ENCODE data around the gene FAIM2. TPM values are rescaled to one million over a fixed set of nuclear protein-coding genes. Genes with fewer than 3 reads are reported as not detected.
A peak's percentile ranks its signal among the peaks of the same experiment; 100 is the strongest.

FAIM2 gene
- total and polyA plus RNA-seq, 9 of the 15 experiments (the other 6 are each of a cell fraction or from before 2014, with no cell fraction given), result 0.01 to 0.10 TPM; not detected in 7

DNA sequence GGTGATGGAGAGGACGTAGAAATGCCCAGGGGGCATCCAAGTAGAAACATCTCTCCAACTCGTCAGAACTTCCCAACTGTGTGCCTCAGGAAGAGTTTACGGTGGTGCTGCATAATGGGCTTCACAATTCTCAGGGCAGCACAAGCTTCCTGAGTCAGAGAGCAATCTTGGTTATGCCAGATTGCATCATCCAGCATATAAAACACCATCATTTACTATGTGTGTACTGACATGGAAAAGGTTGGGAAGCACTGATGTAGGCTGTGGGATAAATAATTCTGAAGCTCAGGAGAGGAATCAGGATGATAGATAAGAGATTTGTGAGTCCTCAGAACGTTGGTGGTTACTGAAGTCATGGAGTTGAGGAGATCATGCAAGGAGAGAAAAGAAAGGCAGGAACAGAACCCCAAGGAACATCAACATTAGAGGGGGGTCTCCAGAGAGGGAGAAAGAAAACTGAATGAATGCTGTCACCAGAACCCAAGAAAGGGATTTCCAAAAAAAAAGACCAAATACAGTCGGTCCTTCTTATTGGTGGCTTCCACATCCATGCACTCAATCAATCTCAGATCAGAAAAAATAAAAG, 70.8 kb downstream of the FAIM2 start (continued):
- TF ChIP-seq, protein P1, sequence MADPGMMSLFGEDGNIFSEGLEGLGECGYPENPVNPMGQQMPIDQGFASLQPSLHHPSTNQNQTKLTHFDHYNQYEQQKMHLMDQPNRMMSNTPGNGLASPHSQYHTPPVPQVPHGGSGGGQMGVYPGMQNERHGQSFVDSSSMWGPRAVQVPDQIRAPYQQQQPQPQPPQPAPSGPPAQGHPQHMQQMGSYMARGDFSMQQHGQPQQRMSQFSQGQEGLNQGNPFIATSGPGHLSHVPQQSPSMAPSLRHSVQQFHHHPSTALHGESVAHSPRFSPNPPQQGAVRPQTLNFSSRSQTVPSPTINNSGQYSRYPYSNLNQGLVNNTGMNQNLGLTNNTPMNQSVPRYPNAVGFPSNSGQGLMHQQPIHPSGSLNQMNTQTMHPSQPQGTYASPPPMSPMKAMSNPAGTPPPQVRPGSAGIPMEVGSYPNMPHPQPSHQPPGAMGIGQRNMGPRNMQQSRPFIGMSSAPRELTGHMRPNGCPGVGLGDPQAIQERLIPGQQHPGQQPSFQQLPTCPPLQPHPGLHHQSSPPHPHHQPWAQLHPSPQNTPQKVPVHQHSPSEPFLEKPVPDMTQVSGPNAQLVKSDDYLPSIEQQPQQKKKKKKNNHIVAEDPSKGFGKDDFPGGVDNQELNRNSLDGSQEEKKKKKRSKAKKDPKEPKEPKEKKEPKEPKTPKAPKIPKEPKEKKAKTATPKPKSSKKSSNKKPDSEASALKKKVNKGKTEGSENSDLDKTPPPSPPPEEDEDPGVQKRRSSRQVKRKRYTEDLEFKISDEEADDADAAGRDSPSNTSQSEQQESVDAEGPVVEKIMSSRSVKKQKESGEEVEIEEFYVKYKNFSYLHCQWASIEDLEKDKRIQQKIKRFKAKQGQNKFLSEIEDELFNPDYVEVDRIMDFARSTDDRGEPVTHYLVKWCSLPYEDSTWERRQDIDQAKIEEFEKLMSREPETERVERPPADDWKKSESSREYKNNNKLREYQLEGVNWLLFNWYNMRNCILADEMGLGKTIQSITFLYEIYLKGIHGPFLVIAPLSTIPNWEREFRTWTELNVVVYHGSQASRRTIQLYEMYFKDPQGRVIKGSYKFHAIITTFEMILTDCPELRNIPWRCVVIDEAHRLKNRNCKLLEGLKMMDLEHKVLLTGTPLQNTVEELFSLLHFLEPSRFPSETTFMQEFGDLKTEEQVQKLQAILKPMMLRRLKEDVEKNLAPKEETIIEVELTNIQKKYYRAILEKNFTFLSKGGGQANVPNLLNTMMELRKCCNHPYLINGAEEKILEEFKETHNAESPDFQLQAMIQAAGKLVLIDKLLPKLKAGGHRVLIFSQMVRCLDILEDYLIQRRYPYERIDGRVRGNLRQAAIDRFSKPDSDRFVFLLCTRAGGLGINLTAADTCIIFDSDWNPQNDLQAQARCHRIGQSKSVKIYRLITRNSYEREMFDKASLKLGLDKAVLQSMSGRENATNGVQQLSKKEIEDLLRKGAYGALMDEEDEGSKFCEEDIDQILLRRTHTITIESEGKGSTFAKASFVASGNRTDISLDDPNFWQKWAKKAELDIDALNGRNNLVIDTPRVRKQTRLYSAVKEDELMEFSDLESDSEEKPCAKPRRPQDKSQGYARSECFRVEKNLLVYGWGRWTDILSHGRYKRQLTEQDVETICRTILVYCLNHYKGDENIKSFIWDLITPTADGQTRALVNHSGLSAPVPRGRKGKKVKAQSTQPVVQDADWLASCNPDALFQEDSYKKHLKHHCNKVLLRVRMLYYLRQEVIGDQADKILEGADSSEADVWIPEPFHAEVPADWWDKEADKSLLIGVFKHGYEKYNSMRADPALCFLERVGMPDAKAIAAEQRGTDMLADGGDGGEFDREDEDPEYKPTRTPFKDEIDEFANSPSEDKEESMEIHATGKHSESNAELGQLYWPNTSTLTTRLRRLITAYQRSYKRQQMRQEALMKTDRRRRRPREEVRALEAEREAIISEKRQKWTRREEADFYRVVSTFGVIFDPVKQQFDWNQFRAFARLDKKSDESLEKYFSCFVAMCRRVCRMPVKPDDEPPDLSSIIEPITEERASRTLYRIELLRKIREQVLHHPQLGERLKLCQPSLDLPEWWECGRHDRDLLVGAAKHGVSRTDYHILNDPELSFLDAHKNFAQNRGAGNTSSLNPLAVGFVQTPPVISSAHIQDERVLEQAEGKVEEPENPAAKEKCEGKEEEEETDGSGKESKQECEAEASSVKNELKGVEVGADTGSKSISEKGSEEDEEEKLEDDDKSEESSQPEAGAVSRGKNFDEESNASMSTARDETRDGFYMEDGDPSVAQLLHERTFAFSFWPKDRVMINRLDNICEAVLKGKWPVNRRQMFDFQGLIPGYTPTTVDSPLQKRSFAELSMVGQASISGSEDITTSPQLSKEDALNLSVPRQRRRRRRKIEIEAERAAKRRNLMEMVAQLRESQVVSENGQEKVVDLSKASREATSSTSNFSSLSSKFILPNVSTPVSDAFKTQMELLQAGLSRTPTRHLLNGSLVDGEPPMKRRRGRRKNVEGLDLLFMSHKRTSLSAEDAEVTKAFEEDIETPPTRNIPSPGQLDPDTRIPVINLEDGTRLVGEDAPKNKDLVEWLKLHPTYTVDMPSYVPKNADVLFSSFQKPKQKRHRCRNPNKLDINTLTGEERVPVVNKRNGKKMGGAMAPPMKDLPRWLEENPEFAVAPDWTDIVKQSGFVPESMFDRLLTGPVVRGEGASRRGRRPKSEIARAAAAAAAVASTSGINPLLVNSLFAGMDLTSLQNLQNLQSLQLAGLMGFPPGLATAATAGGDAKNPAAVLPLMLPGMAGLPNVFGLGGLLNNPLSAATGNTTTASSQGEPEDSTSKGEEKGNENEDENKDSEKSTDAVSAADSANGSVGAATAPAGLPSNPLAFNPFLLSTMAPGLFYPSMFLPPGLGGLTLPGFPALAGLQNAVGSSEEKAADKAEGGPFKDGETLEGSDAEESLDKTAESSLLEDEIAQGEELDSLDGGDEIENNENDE (IDR thresholded peaks at IDR 0.05; ENCODE audit: low read depth, low read length), result no peak
- no peak for TF ChIP-seq ZNF384 (IDR thresholded peaks at IDR 0.05; ENCODE audit: low read depth, low read length)
- no peak for TF ChIP-seq CSDE1 (IDR thresholded peaks at IDR 0.05)
- TF ChIP-seq FOSL1 (tag; conservative IDR thresholded peaks at IDR 0.05), result peak; percentile 49
- 0 out of 2 replicates have a peak, but pooled peaks have one; percentile 4 for TF ChIP-seq EP300 (IDR thresholded peaks at IDR 0.05; ENCODE audit: low read length)
- TF ChIP-seq ZNF830 (CRISPR knock-in tag; IDR thresholded peaks at IDR 0.05), result no peak
- TF ChIP-seq ATF7 (IDR thresholded peaks at IDR 0.05), result peak; percentile 72
- TF ChIP-seq, protein P2, sequence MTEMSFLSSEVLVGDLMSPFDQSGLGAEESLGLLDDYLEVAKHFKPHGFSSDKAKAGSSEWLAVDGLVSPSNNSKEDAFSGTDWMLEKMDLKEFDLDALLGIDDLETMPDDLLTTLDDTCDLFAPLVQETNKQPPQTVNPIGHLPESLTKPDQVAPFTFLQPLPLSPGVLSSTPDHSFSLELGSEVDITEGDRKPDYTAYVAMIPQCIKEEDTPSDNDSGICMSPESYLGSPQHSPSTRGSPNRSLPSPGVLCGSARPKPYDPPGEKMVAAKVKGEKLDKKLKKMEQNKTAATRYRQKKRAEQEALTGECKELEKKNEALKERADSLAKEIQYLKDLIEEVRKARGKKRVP (CRISPR knock-in tag; IDR thresholded peaks at IDR 0.05), result peak; percentile 87
- TF ChIP-seq HIVEP1 (CRISPR knock-in tag; IDR thresholded peaks at IDR 0.05), result no peak
- no peak for TF ChIP-seq SMARCA4 (IDR thresholded peaks at IDR 0.05)
- TF ChIP-seq RBM22 (IDR thresholded peaks at IDR 0.05; ENCODE audit: low read depth, low read length, poor library complexity, severe bottlenecking), result no peak
- no peak for TF ChIP-seq CTBP1 (IDR thresholded peaks at IDR 0.05; ENCODE audit: borderline replicate concordance)
- TF ChIP-seq, protein P3, sequence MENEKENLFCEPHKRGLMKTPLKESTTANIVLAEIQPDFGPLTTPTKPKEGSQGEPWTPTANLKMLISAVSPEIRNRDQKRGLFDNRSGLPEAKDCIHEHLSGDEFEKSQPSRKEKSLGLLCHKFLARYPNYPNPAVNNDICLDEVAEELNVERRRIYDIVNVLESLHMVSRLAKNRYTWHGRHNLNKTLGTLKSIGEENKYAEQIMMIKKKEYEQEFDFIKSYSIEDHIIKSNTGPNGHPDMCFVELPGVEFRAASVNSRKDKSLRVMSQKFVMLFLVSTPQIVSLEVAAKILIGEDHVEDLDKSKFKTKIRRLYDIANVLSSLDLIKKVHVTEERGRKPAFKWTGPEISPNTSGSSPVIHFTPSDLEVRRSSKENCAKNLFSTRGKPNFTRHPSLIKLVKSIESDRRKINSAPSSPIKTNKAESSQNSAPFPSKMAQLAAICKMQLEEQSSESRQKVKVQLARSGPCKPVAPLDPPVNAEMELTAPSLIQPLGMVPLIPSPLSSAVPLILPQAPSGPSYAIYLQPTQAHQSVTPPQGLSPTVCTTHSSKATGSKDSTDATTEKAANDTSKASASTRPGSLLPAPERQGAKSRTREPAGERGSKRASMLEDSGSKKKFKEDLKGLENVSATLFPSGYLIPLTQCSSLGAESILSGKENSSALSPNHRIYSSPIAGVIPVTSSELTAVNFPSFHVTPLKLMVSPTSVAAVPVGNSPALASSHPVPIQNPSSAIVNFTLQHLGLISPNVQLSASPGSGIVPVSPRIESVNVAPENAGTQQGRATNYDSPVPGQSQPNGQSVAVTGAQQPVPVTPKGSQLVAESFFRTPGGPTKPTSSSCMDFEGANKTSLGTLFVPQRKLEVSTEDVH (IDR thresholded peaks at IDR 0.05; ENCODE audit: low read depth, partially characterized antibody), result no peak
- peak; percentile 18; the same call in 1 of the 2 replicates for TF ChIP-seq SMAD4 (CRISPR knock-in tag; conservative IDR thresholded peaks at IDR 0.05)
- TF ChIP-seq ZNF232 (CRISPR knock-in tag; IDR thresholded peaks at IDR 0.05), result no peak
